ENCODE results near the gene RHOB. TPM values are rescaled to one million over a fixed set of nuclear protein-coding genes. Genes with fewer than 3 reads are reported as not detected.

The RHOB gene
- total RNA-seq, 4 donors from 2014 or later, result 1,356 to 1,875 (median 1,699) TPM

GRCh38 chr2:20438334-20439192 is 8.3 kb upstream of the RHOB start:
- Histone ChIP-seq H3K36me3 (no peaks in the 10 kb centered on the region), H3K27ac (peak overlapping the region; percentile 70 to 88 (median 82)), H3K27me3 (no peaks in the 10 kb centered on the region), H3K9me3 (no peaks in the 10 kb centered on the region), H3K4me3 (no peak overlapping the region), H3K4me1 (peaks cover 3 to 41% (median 13%) of the 10 kb centered on the region in 4 donors)
- peak; percentile 99 to 100 for TF ChIP-seq EP300 (IDR thresholded peaks at IDR 0.05)
- peak; percentile 71 to 78 for TF ChIP-seq POLR2A (IDR thresholded peaks at IDR 0.05)
- no peak for TF ChIP-seq CTCF (IDR thresholded peaks at IDR 0.05)
- peak; percentile 39 to 72 for DNase-seq (ENCODE audit: low spot score in 2 of 2)
- WGBS, 2 donors, result 35 to 43% methylated on average over 7 of the region's 7 CpGs

- Histone ChIP-seq H3K27ac (peak overlapping the region; percentile 70 to 88 (median 82)), H3K9me3 (no peaks in the 10 kb centered on the region), H3K4me1 (peaks cover 3 to 47% (median 15%) of the 10 kb centered on the region in 4 donors), H3K27me3 (no peaks in the 10 kb centered on the region), H3K36me3 (no peaks in the 10 kb centered on the region), H3K4me3 (no peak overlapping the region)
- TF ChIP-seq EP300 (IDR thresholded peaks at IDR 0.05) (no peak), POLR2A (IDR thresholded peaks at IDR 0.05) (no peak), CTCF (IDR thresholded peaks at IDR 0.05) (no peak)
- DNase-seq (ENCODE audit: low spot score in 2 of 2), result no peak
- WGBS, 2 donors, result 74 to 83% methylated on average over 4 of the region's 4 CpGs
These were observed 7.7 kb upstream of the RHOB start for GRCh38 chr2:20439193-20439475.

- Histone ChIP-seq H3K27ac (peak overlapping the region; percentile 70 to 88 (median 82)), H3K4me3 (no peak overlapping the region), H3K9me3 (no peaks in the 10 kb centered on the region), H3K4me1 (peaks cover 3 to 49% (median 15%) of the 10 kb centered on the region in 4 donors), H3K27me3 (no peaks in the 10 kb centered on the region), H3K36me3 (no peaks in the 10 kb centered on the region)
- WGBS, 2 donors, result 64 to 72% methylated on average over 5 of the region's 5 CpGs
- peak; percentile 5 to 49 for DNase-seq (ENCODE audit: low spot score in 2 of 2)
- TF ChIP-seq POLR2A (IDR thresholded peaks at IDR 0.05) (peak in 1 of 2 donors; percentile 27), CTCF (IDR thresholded peaks at IDR 0.05) (peak in 2 of 5 experiments; percentile 9 to 31), EP300 (IDR thresholded peaks at IDR 0.05) (peak; percentile 73 to 89)
These were observed 7.4 kb upstream of the RHOB start for GRCh38 chr2:20439503-20439902.

- H3K9me3 ChIP-seq, result no peaks in the 10 kb centered on the region
- WGBS, 2 donors, result 92 to 94% methylated on average over 6 of the region's 6 CpGs
- no peaks in the 10 kb centered on the region for H3K27me3 ChIP-seq
- H3K4me1 ChIP-seq, result peaks cover 3 to 55% (median 15%) of the 10 kb centered on the region in 4 donors
- TF ChIP-seq POLR2A (IDR thresholded peaks at IDR 0.05) (no peak), CTCF (IDR thresholded peaks at IDR 0.05) (no peak), EP300 (IDR thresholded peaks at IDR 0.05) (no peak)
- no peaks in the 10 kb centered on the region for H3K36me3 ChIP-seq
- no peak overlapping the region for H3K4me3 ChIP-seq
- peak overlapping the region in 2 of 4 donors; percentile 84 to 88 for H3K27ac ChIP-seq
- DNase-seq (ENCODE audit: low spot score in 2 of 2), result peak in 1 of 2 donors; percentile 10
These were observed 6.8 kb upstream of the RHOB start for GRCh38 chr2:20440001-20440560.

All from tibial nerve (tissue), 4 donors.